IMR-90 (cell line): ENCODE results near the gene MS4A6A. TPM values are rescaled to one million over a fixed set of nuclear protein-coding genes. Genes with fewer than 3 reads are reported as not detected.

ENCODE experiments used
- ATAC-seq: fragments of 200-7000 bp; cut with Tn5 transposase; 2 replicates; pipeline ENCODE4 v1.9.1; 2020; ENCODE audit warnings: low read depth, mild to moderate bottlenecking, moderate library complexity
- BruUV-seq: library from RNA; stranded (reverse); fragments of 400-500 nt; replicated peaks from 2 replicates; lab custom pipeline; 2021; lab: Mats Ljungman, UMichigan
- CTCF ChIA-PET: fragments of 300-600 bp; formaldehyde crosslinking; extraction: SDS; loops from one replicate; lab custom pipeline; 2021; ENCODE audit warnings: antibody characterized with exemption; lab: Yijun Ruan, JAX
- POLR2A ChIA-PET: fragments of 300-600 bp; sonication (Branson Sonifier 250); formaldehyde crosslinking; loops from one replicate; lab custom pipeline; 2022; ENCODE audit warnings: antibody characterized with exemption; ENCODE audit not compliant: unreplicated experiment; lab: Charles Lee
- DNase-seq: peaks from one replicate; pipeline ENCODE4 v3.0.0; 2013
- H2AFZ ChIP-seq: replicated peaks from 2 replicates; pipeline ENCODE3; 2013; ENCODE audit warnings: low read length, mild to moderate bottlenecking; ENCODE audit not compliant: poor library complexity
- H2AK5ac ChIP-seq: 2 replicates; pipeline ENCODE4 v1.6.1; 2013; ENCODE audit warnings: low read depth, low read length, inconsistent platforms
- H2AK9ac ChIP-seq: replicated peaks from 2 replicates; pipeline ENCODE3; 2013; ENCODE audit warnings: mild to moderate bottlenecking, low read depth, low read length, moderate library complexity; ENCODE audit not compliant: poor library complexity
- H2BK120ac ChIP-seq: 2 replicates; pipeline ENCODE4 v1.6.1; 2013; ENCODE audit warnings: low read depth, low read length, inconsistent platforms
- H2BK15ac ChIP-seq: 3 replicates; pipeline ENCODE4 v1.6.1; 2013; ENCODE audit warnings: low read depth, low read length, inconsistent platforms
- H2BK20ac ChIP-seq: 2 replicates; pipeline ENCODE4 v1.6.1; 2013; ENCODE audit warnings: low read depth, mild to moderate bottlenecking, inconsistent platforms, low read length, moderate library complexity
- H2BK5ac ChIP-seq: 2 replicates; pipeline ENCODE4 v1.6.1; 2013; ENCODE audit warnings: mild to moderate bottlenecking, low read depth, low read length, inconsistent platforms; ENCODE audit not compliant: poor library complexity, severe bottlenecking
- H3K14ac ChIP-seq: replicated peaks from 2 replicates; pipeline ENCODE4 v1.6.1; 2013; ENCODE audit warnings: low read depth, low read length, inconsistent platforms
- H3K18ac ChIP-seq: 2 replicates; pipeline ENCODE4 v1.6.1; 2013; ENCODE audit warnings: low read depth, low read length, control low read depth
- H3K23ac ChIP-seq: 2 replicates; pipeline ENCODE4 v1.6.1; 2013; ENCODE audit warnings: low read depth, low read length, inconsistent platforms
- H3K27ac ChIP-seq: 2 replicates; pipeline ENCODE4 v1.5.1; 2013; ENCODE audit warnings: mild to moderate bottlenecking, control low read depth, low read length; ENCODE audit not compliant: insufficient read depth
- H3K27me3 ChIP-seq: 2 replicates; pipeline ENCODE4 v1.6.1; 2013; ENCODE audit warnings: low read length; ENCODE audit not compliant: control insufficient read depth, insufficient read depth
- H3K36me3 ChIP-seq: 2 replicates; pipeline ENCODE4 v1.6.1; 2013; ENCODE audit warnings: low read length, mixed read lengths; ENCODE audit not compliant: control insufficient read depth, insufficient read depth
- H3K4ac ChIP-seq: 2 replicates; pipeline ENCODE4 v1.6.1; 2013; ENCODE audit warnings: low read depth, low read length, inconsistent platforms
- H3K4me1 ChIP-seq: 2 replicates; pipeline ENCODE4 v1.6.1; 2013; ENCODE audit warnings: low read length, mixed read lengths; ENCODE audit not compliant: control insufficient read depth, insufficient read depth
- H3K4me2 ChIP-seq: 2 replicates; pipeline ENCODE4 v1.6.1; 2013; ENCODE audit warnings: low read depth, mild to moderate bottlenecking, control low read depth, low read length, moderate library complexity
- H3K4me3 ChIP-seq: 2 replicates; pipeline ENCODE4 v1.5.1; 2013; ENCODE audit warnings: low read depth, mild to moderate bottlenecking, control low read depth, low read length, moderate library complexity; ENCODE audit not compliant: insufficient read depth
- H3K56ac ChIP-seq: 2 replicates; pipeline ENCODE4 v1.6.1; 2013; ENCODE audit warnings: low read length, inconsistent platforms; ENCODE audit not compliant: insufficient read depth; ENCODE audit errors: extremely low read depth
- H3K79me1 ChIP-seq, 2 experiments: 2 replicates each; pipeline ENCODE4 v1.6.1; 2013; ENCODE audit warnings: low read length in 2 of 2, inconsistent platforms in 1 of 2, low read depth in 1 of 2
- H3K9ac ChIP-seq: 2 replicates; pipeline ENCODE4 v1.6.1; 2013; ENCODE audit warnings: low read depth, low read length, control low read depth
- H3K9me1 ChIP-seq: 2 replicates; pipeline ENCODE4 v1.6.1; 2013; ENCODE audit warnings: low read length, inconsistent platforms; ENCODE audit not compliant: insufficient read depth
- H3K9me3 ChIP-seq: 2 replicates; pipeline ENCODE4 v1.6.1; 2013; ENCODE audit warnings: low read length; ENCODE audit not compliant: control insufficient read depth, insufficient read depth
- H4K20me1 ChIP-seq: 2 replicates; pipeline ENCODE4 v1.6.1; 2013; ENCODE audit warnings: low read length, inconsistent platforms; ENCODE audit not compliant: insufficient read depth
- H4K5ac ChIP-seq: 2 replicates; pipeline ENCODE4 v1.6.1; 2013; ENCODE audit warnings: mild to moderate bottlenecking, low read depth, low read length, control low read depth
- H4K8ac ChIP-seq, 2 experiments: 2 replicates each; pipeline ENCODE4 v1.6.1; 2013; ENCODE audit warnings: low read depth in 2 of 2, low read length in 2 of 2, control low read depth in 1 of 2, inconsistent platforms in 1 of 2
- H4K91ac ChIP-seq: 2 replicates; pipeline ENCODE4 v1.6.1; 2013; ENCODE audit warnings: low read depth, low read length, inconsistent platforms; ENCODE audit not compliant: insufficient read depth
- BHLHE40 ChIP-seq: fragments of 150-350 bp; IDR thresholded peaks from 2 replicates; pipeline ENCODE4 v1.6.1; 2016; ENCODE audit warnings: mild to moderate bottlenecking, low read depth, low read length
- CEBPB ChIP-seq: IDR thresholded peaks from 2 replicates; pipeline ENCODE4 v1.6.1; 2012; ENCODE audit warnings: low read depth, low read length, improper control_type of control experiment
- CHD1 ChIP-seq: IDR thresholded peaks from 2 replicates; pipeline ENCODE4 v1.6.1; 2012; ENCODE audit warnings: low read depth, low read length, improper control_type of control experiment
- CTCF ChIP-seq: conservative IDR thresholded peaks from 2 replicates; pipeline ENCODE4 v1.5.1; 2012; ENCODE audit warnings: mild to moderate bottlenecking, low read depth, low read length, improper control_type of control experiment
- ELK1 ChIP-seq: fragments of 150-350 bp; IDR thresholded peaks from 2 replicates; pipeline ENCODE4 v1.6.1; 2016; ENCODE audit warnings: low read depth, mild to moderate bottlenecking, low read length, moderate library complexity, borderline replicate concordance
- FOS ChIP-seq: fragments of 150-350 bp; IDR thresholded peaks from 2 replicates; pipeline ENCODE4 v1.6.1; 2016; ENCODE audit warnings: low read depth, low read length
- MAFK ChIP-seq: IDR thresholded peaks from 2 replicates; pipeline ENCODE4 v1.6.1; 2012; ENCODE audit warnings: low read depth, low read length, improper control_type of control experiment
- MAZ ChIP-seq: IDR thresholded peaks from 2 replicates; pipeline ENCODE4 v1.6.1; 2012; ENCODE audit warnings: low read depth, mild to moderate bottlenecking, low read length, improper control_type of control experiment, moderate library complexity, borderline replicate concordance
- RAD21 ChIP-seq: IDR thresholded peaks from 2 replicates; pipeline ENCODE4 v1.6.1; 2012; ENCODE audit warnings: low read length, improper control_type of control experiment
- RCOR1 ChIP-seq: IDR thresholded peaks from 2 replicates; pipeline ENCODE4 v1.6.1; 2012; ENCODE audit warnings: mild to moderate bottlenecking, low read length, improper control_type of control experiment; ENCODE audit not compliant: insufficient replicate concordance
- RFX5 ChIP-seq: IDR thresholded peaks from 2 replicates; pipeline ENCODE4 v1.8.0; 2012; ENCODE audit warnings: low read depth, mild to moderate bottlenecking, low read length, moderate library complexity
- SMC3 ChIP-seq: fragments of 150-350 bp; IDR thresholded peaks from 2 replicates; pipeline ENCODE4 v1.6.1; 2016; ENCODE audit warnings: low read depth, mild to moderate bottlenecking, antibody characterized with exemption, low read length, moderate library complexity
- WGBS, 2 experiments: methylation state at CpG; one replicate each; pipeline versions ENCODE4 v1.1.5 to v1.1.7; 2013; ENCODE audit warnings: missing lambda C conversion rate in 2 of 2; ENCODE audit not compliant: insufficient read length in 1 of 2; ENCODE audit errors: extremely low coverage in 2 of 2; 5-methylcytosine and 5-hydroxymethylcytosine counted together
- dilution Hi-C: fragments of 300-500 bp; cut with HindIII; formaldehyde crosslinking; loops from one replicate; pipeline ENCODE4 v1.14.3; 2018; ENCODE audit warnings: low sequenced_read_pairs; ENCODE audit not compliant: unreplicated experiment
- in situ Hi-C: fragments of 300-500 bp; cut with MboI; formaldehyde crosslinking; loops from 3 replicates; pipeline ENCODE4 v1.14.3; 2019; ENCODE audit warnings: low sequenced_read_pairs, inconsistent platforms, mixed read lengths
- intact Hi-C: fragments of 100-400 bp; cut with micrococcal nuclease; formaldehyde crosslinking; loops from 2 replicates; pipeline ENCODE4 v1.10.0; 2022
- polyA plus RNA-seq, 3 experiments: library from polyadenylated mRNA; depleted of rRNA; stranded (reverse); fragments of >200 nt; gene quantifications; 2 replicates each; pipeline ENCODE4 v1.2.3, GENCODE V29; 2012; ENCODE audit warnings: low replicate concordance in 1 of 3
- total RNA-seq: library from RNA; depleted of rRNA; stranded (reverse); fragments of >200 nt; gene quantifications from 2 replicates; pipeline ENCODE4 v1.2.3, GENCODE V29; 2012

MS4A6A gene
- total and polyA plus RNA-seq, 2 of the 4 experiments (the other 2 are of a cell fraction): not detected

- H4K5ac ChIP-seq: no peak overlapping the region
- H3K18ac ChIP-seq: no peak overlapping the region
- H3K9ac ChIP-seq: no peak overlapping the region
- no peaks in the 10 kb centered on the region for H3K4me1 ChIP-seq
- DNase-seq (no peak), ATAC-seq (no peak)
- H2AK5ac ChIP-seq: no peak overlapping the region
- no peak overlapping the region for H3K56ac ChIP-seq
- H2AK9ac ChIP-seq: no peak overlapping the region
- H2BK15ac ChIP-seq: no peak overlapping the region
- no peak overlapping the region for H2BK120ac ChIP-seq
- dilution Hi-C loops: no loop called here
- H4K8ac ChIP-seq: no peak overlapping the region
- intact Hi-C loops: no loop called here
- H3K27ac ChIP-seq: no peak overlapping the region
- no peak overlapping the region for H3K23ac ChIP-seq
- no peak overlapping the region for H3K4me2 ChIP-seq
- CTCF ChIA-PET: no interaction called here
- no TSS peak for BruUV-seq
- in situ Hi-C loops: no loop called here
- no peak overlapping the region for H3K14ac ChIP-seq
- no peaks in the 10 kb centered on the region for H4K20me1 ChIP-seq
- POLR2A ChIA-PET: no interaction called here
- TF ChIP-seq SMC3 (no peak), RCOR1 (no peak), MAZ (no peak), FOS (no peak), ELK1 (no peak), RAD21 (no peak), CHD1 (no peak), CEBPB (no peak), CTCF (no peak), RFX5 (no peak), BHLHE40 (no peak), MAFK (no peak)
- H3K4ac ChIP-seq: no peak overlapping the region
- no peak overlapping the region for H2BK5ac ChIP-seq
- H3K36me3 ChIP-seq: no peaks in the 10 kb centered on the region
- H2BK20ac ChIP-seq: no peak overlapping the region
- H4K91ac ChIP-seq: no peak overlapping the region
- no peaks in the 10 kb centered on the region for H3K9me1 ChIP-seq
- 0 out of 2 replicates have a peak, but pooled peaks cover 1% of the 10 kb centered on the region for H3K9me3 ChIP-seq
- no peaks in the 10 kb centered on the region for H3K79me1 ChIP-seq
- H3K4me3 ChIP-seq: no peak overlapping the region
- WGBS, 2 experiments: 30% methylated on average over 2 of the region's 4 CpGs; no CpG with 5 or more reads in 1 of the 2 experiments
- H3K27me3 ChIP-seq: no peaks in the 10 kb centered on the region
- H2AFZ ChIP-seq: no peak overlapping the region
These were observed 21.1 kb downstream of the MS4A6A start for GRCh38 chr11:60161766-60162165.
